Liver (tissue), 10 donors: ENCODE measurements around the gene SPDYE8. TPM values are rescaled to one million over a fixed set of nuclear protein-coding genes. Genes with fewer than 3 reads are reported as not detected.
"Not testable (repeated sequence)": the region's sequence is repeated elsewhere in the genome, so short reads cannot be mapped to it uniquely, and the experiment has no call there.

Experiments
- DNase-seq: peaks from one replicate; pipeline ENCODE4 v3.0.0-alpha.2; 2017; ENCODE audit warnings: low spot score
- H3K27ac ChIP-seq, 2 donors: one replicate each; pipeline ENCODE4 v1.7.0; 2013; ENCODE audit warnings: inconsistent platforms in 2 of 2, low read length in 2 of 2, control low read depth in 1 of 2, low read depth in 1 of 2, mild to moderate bottlenecking in 1 of 2
- H3K27me3 ChIP-seq, 4 donors: one replicate each; pipeline versions ENCODE4 v1.6.1 to v1.7.0; 2013; ENCODE audit warnings: low read length in 3 of 4, inconsistent platforms in 1 of 4, mild to moderate bottlenecking in 1 of 4, moderate library complexity in 1 of 4; ENCODE audit not compliant: control insufficient read depth in 4 of 4, insufficient read depth in 4 of 4
- H3K36me3 ChIP-seq, 4 donors: one replicate each; pipeline versions ENCODE4 v1.6.1 to v1.7.0; 2013; ENCODE audit warnings: low read length in 3 of 4, mild to moderate bottlenecking in 3 of 4, low read depth in 1 of 4, moderate library complexity in 1 of 4; ENCODE audit not compliant: control insufficient read depth in 4 of 4, insufficient read depth in 3 of 4
- H3K4me1 ChIP-seq, 4 donors: one replicate each; pipeline versions ENCODE4 v1.6.1 to v1.7.0; 2013; ENCODE audit warnings: low read length in 3 of 4, mild to moderate bottlenecking in 3 of 4, moderate library complexity in 1 of 4; ENCODE audit not compliant: control insufficient read depth in 4 of 4, insufficient read depth in 4 of 4
- H3K4me3 ChIP-seq, 3 donors: one replicate each; pipeline versions ENCODE4 v1.6.1 to v1.7.0; 2013; ENCODE audit warnings: low read length in 3 of 3, control low read depth in 1 of 3, low read depth in 1 of 3, mild to moderate bottlenecking in 1 of 3
- H3K9ac ChIP-seq, 2 donors: one replicate each; pipeline ENCODE4 v1.7.0; 2013; ENCODE audit warnings: low read length in 2 of 2, mild to moderate bottlenecking in 2 of 2, moderate library complexity in 2 of 2, control low read depth in 1 of 2, low read depth in 1 of 2
- H3K9me3 ChIP-seq, 4 donors: one replicate each; pipeline versions ENCODE4 v1.6.1 to v1.7.0; 2013; ENCODE audit warnings: low read length in 3 of 4; ENCODE audit not compliant: control insufficient read depth in 4 of 4
- WGBS: extraction: QIAGEN DNeasy Blood & Tissue Kit; methylation state at CpG from one replicate; pipeline ENCODE4 v1.1.7; 2013; 5-methylcytosine and 5-hydroxymethylcytosine counted together
- polyA plus RNA-seq, 2 donors: library from polyadenylated mRNA; stranded (reverse) in 1 of 2; unstranded in 1 of 2; fragments of 200-250 nt in 1 of 2; fragments of >200 nt in 1 of 2; fragmentation: Nextera tagmentation in 1 of 2; extraction: Ambion mirVana in 1 of 2; gene quantifications; one replicate each; pipeline versions ENCODE4 v1.2.1 to v1.2.3, GENCODE V29; 2013 to 2015
- small RNA-seq: library from RNA; depleted of rRNA; stranded (forward); fragments of <200 nt; gene quantifications from one replicate; pipeline ENCODE3, GENCODE V24; 2014
- total RNA-seq, 2 donors: library from RNA; depleted of rRNA; stranded (reverse); fragments of >200 nt; gene quantifications; one replicate each; pipeline ENCODE4 v1.2.3, GENCODE V29; 2014
- donor health status: healthy.
- donor health status: healthy.
- donor health status: healthy.
- donor health status: healthy.
- donor health status: healthy.

SPDYE8 gene
- total and polyA plus RNA-seq, 4 donors = 0.43 TPM; not detected in 3

- not testable (repeated sequence) for H3K9ac ChIP-seq, H3K36me3 ChIP-seq, H3K4me1 ChIP-seq, DNase-seq, H3K9me3 ChIP-seq, H3K27me3 ChIP-seq, H3K4me3 ChIP-seq, H3K27ac ChIP-seq
- WGBS = no CpG with 5 or more reads among the region's 6 CpGs
Observed at GRCh38 chr7:72971505-72971904, 58.1 kb downstream of the SPDYE8 start.

Small RNA genes within 50 kb of the gene (small RNA-seq; reads per million reads assigned to genes)
- not detected for gene RF00019

Other genes with a start within 250 kb of the SPDYE8 start
- 1 to 10 TPM; 1.4 to 4.6 TPM for gene TYW1B, start 201.6 kb downstream of the SPDYE8 start, total RNA-seq
- 1 to 10 TPM; 2.8 to 4.8 TPM for gene TYW1B, start 201.6 kb downstream of the SPDYE8 start, polyA plus RNA-seq
- 10 to 100 TPM in 1 of 2 donors, 1 to 10 TPM in 1; 8.5 to 10.6 TPM for gene POM121, start 104.7 kb downstream of the SPDYE8 start, total RNA-seq
- gene POM121, start 104.7 kb downstream of the SPDYE8 start, polyA plus RNA-seq = 10 to 100 TPM in 1 of 2 donors, 1 to 10 TPM in 1; 6.1 to 13.8 TPM
- under 1 TPM in 1 of 2 donors, not detected in 1; 0.50 TPM for gene TRIM74, start 60.3 kb downstream of the SPDYE8 start, total RNA-seq
- under 1 TPM in 1 of 2 donors, not detected in 1; 0.14 TPM for gene TRIM74, start 60.3 kb downstream of the SPDYE8 start, polyA plus RNA-seq
- gene SPDYE11, start 28.1 kb upstream of the SPDYE8 start, total RNA-seq = not detected
- gene SPDYE11, start 28.1 kb upstream of the SPDYE8 start, polyA plus RNA-seq = under 1 TPM in 1 of 2 donors, not detected in 1; 0.74 TPM
- gene SPDYE9, start 56.3 kb upstream of the SPDYE8 start, total RNA-seq = not detected
- gene SPDYE9, start 56.3 kb upstream of the SPDYE8 start, polyA plus RNA-seq = under 1 TPM in 1 of 2 donors, not detected in 1; 0.61 TPM